Measurements from ENCODE around the gene ASCL1.

The ASCL1 gene

DNA sequence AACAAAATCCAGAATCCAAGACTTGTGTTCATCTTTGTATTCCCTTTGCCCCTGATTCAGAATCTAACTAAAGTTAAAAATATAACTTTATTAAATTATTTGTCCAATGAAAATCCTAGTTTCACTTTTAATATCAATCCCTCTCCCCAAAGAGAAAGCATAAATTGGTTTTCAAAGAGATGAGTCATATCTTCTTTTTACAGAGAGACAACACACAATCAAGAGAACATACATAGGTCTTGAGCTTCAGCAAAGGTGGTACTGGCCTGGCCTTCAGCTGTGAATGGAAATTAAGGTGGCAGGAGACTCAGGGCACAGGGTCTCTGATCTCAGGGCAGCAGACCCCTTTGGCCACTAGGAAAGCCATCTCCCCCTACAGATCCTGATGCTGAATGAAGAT is 4.3 kb upstream of the ASCL1 start:
- DNase-seq, result peak; percentile 39

DNA sequence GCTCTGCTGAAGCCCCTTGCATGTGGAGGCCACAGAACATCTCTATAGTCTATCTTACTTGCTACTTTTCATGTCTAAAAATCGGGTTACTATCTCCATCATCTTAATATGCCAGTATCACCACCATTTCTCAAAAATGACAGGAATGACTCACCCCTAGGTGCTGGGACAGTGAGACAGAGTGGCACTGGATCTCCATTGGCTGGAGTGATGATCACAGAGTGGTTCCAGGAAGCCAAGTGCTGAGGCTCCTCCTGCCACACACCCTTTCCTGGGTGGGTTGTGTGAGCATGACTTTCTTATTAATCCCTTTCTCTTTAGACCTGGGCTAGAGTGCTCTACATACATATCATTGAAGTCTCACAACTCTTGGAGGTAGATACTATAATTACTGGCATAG is 3.3 kb upstream of the ASCL1 start:
- peak; percentile 76 for DNase-seq

DNA sequence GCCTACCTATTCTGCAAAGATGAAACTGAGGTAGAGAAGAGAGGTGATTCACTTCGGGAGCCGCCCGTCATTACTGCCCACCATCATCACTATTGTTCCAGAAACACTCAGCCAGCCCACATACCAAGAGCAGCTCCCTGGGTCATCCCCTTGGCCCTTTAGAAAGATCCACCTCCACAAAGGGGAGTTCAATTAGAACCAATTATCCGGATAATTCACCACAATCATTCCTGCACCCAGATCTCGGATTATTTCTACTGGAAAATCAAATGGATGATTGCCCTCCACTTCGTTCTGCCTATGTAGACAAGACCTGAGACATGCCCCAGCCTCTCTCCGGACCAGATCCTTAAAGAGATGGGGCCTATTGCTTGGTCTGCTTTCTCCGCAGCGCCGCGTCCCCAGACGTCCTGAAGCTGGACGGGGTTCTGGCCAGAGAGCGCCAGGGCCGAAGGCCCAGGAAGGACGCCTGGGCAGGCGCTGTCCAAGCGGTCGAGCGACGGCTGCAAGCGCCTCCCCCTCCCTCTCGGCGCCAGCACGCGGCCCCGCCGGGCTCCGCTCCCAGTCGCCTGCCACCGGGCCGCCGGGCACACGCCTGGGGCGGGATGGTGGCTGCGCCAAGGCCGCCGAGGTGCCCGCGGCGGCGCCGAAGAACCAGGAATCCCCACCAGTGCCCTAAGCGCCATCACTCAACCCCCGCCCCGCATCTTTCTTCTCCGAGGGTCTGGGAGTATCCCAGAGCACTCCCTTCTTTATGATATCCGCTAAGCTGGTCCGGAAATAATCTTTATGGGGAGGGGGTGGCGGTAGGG is 1.3 kb upstream of the ASCL1 start:
- no peak for DNase-seq

DNA sequence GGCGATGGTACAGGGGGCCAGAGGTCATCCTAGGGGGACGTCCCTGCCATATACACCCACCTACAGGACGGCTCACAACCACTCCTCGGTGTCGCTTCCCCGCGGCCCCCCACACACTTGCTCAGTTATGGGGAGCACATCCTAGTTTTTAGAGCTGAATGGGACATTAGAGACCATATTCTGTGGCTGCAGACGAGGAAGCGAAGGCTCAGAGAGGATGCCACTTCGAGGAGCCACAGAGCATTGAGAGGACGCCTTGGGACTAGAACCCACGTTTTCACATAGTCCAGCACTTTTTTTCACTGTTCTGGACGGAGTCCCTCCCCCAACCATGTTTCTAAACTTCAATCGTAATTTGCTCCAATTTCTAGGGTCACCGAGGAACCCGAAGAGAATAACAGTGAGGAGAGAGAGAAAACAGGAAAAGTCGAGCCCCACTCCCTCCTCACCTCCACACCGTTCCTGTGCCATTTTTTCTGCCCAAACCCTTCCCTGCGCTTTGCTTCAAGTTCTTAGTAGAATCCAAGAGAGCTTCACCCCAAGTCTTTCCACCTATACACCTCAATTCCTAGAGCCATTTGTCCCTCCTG is 641 bp upstream of the ASCL1 start:
- DNase-seq, result no peak

DNA sequence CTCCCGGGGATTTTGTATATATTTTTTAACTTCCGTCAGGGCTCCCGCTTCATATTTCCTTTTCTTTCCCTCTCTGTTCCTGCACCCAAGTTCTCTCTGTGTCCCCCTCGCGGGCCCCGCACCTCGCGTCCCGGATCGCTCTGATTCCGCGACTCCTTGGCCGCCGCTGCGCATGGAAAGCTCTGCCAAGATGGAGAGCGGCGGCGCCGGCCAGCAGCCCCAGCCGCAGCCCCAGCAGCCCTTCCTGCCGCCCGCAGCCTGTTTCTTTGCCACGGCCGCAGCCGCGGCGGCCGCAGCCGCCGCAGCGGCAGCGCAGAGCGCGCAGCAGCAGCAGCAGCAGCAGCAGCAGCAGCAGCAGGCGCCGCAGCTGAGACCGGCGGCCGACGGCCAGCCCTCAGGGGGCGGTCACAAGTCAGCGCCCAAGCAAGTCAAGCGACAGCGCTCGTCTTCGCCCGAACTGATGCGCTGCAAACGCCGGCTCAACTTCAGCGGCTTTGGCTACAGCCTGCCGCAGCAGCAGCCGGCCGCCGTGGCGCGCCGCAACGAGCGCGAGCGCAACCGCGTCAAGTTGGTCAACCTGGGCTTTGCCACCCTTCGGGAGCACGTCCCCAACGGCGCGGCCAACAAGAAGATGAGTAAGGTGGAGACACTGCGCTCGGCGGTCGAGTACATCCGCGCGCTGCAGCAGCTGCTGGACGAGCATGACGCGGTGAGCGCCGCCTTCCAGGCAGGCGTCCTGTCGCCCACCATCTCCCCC is 777 bp downstream of the ASCL1 start:
- peak; percentile 38 for DNase-seq

DNA sequence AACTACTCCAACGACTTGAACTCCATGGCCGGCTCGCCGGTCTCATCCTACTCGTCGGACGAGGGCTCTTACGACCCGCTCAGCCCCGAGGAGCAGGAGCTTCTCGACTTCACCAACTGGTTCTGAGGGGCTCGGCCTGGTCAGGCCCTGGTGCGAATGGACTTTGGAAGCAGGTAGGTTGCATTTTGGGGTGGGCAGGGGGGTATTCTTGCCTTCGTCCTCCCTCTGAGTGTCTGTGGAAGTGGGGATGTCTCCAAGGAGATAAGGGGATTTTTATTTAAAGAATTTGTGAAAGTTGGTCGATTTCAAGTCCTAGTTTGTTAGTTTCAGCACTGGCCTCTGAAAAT is 1.3 kb downstream of the ASCL1 start:
- no peak for DNase-seq

DNA sequence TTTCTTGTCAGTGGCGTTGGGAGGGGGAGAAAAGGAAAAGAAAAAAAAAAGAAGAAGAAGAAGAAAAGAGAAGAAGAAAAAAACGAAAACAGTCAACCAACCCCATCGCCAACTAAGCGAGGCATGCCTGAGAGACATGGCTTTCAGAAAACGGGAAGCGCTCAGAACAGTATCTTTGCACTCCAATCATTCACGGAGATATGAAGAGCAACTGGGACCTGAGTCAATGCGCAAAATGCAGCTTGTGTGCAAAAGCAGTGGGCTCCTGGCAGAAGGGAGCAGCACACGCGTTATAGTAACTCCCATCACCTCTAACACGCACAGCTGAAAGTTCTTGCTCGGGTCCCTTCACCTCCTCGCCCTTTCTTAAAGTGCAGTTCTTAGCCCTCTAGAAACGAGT is 1.9 kb downstream of the ASCL1 start:
- DNase-seq, result no peak

DNA sequence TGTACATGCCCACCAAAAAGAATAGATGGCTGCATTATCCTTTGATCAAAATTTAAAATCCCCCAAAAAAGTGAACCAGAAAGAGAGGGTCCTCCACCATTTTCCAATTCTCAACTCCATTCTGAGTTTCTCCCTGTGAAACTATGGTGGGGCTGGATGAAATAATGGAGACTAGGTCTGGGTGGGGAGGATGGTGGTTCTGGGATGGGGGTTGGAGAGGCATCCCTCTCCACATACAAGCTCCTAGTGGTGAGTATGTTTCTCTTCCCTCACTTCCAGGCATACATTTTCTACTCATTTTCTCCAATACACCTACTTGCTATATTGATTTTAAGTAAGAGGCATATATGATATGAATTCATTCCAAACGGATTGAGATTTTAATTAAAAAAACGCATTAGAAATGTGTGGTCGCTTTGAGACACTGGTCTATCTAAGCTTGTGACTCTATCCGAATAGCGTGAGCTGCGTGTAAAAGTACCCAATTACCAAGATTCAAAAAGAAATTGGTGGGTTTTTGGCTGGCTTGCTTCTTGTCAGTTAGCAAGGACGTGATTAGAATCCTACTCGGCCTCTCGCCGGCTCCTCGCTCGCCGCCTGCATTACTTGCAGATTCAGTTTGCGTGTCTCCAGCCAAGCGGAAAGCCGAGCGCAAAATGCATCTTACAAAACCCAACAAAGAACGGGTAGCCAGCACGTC is 3.4 kb downstream of the ASCL1 start:
- no peak for DNase-seq

DNA sequence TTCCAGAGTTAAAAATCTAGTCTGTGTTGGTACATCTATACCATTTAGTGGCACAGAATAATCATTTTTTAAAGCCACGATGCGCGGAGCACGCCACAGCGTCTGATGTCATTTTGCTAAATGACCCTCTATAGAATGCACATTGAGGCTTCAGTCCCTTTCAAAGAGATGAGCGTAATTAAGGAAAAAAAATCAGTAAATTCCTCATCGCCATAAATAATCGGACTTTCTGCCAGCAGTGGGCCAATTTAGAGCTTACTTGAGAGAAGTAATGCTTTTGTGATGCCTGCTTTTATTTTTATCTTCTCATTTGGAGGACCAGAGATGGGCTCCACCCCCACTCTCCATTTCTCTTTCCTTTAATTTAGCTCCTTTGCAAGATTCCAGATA is 4.0 kb downstream of the ASCL1 start:
- no peak for DNase-seq

DNA sequence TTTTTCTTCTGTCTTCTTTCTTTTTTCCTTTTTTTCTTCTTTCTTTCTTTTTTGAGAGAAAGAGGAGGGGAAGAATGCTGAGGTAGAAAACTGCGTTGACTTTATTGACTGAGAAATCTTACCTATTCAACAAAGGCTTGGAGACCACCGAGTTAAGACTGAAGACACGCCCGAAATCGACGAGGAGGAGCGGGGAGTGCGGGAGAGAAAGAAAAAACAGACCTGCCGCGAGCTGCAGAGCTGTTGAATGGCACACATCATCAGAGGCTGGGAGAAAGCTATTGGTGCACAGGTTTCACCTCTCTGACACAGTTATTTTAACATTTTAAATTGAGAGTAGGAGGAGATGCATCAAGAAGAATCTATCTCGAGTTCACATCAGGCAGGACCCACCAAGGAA is 5.1 kb downstream of the ASCL1 start:
- DNase-seq, result no peak

DNA sequence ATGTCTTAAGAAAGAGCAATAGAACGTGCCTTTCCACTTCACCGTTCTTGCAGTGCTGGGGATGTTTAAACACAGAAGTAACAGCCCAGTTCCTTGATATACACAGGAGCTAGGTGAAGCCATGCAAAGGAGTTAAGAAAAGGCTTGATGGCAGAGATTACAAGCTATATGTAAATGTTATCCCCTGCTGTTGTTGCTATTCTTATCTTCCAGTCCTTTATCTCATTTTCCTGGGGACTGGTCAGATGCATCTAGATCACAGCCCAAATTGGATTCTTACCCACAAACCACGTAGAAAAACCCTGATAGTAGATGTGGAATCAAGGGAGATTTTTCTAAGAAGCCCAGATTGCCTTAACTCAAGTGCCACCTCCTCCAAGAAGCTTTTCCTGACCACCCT is 5.5 kb downstream of the ASCL1 start:
- no peak for DNase-seq

DNA sequence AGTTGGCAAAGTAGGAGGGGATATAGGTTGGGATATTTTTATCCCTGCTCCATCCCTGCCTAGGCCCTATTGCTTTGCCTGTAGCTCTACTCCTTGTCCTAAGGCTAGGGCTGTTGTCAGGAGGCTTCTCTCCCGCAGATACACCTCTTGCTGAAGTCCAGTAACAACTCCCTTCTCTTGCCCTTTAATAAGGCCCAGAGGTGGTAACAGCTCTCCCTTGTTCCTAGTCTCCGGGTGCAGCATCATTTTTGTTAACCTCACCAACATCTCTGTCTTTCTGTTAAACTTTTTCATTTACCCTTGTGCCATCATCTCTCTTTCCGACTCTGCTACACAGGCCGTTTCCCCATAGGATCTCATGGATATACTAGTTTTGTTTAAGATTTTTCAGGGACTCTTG is 6.3 kb downstream of the ASCL1 start:
- DNase-seq, result no peak

DNA sequence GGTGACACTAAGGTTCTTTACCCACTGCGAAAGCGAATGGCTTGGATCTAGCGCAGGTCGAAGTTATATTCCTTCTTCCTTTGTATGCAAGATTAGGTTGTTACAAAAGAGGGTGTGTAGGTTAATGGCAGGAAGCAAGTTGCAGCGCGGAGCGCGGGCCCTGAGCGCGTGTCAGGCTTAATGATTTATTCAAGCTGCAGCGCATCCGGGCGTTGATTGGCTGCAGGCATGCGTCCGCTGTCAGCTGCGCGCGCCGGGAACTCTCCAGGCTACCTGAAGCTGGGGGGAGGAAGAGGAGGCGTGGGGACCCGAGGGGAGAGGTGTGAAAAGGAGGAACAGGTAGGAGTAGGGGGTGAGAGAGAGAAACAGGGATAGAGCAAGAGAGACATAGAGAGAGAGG is 7.4 kb downstream of the ASCL1 start:
- DNase-seq, result no peak

DNA sequence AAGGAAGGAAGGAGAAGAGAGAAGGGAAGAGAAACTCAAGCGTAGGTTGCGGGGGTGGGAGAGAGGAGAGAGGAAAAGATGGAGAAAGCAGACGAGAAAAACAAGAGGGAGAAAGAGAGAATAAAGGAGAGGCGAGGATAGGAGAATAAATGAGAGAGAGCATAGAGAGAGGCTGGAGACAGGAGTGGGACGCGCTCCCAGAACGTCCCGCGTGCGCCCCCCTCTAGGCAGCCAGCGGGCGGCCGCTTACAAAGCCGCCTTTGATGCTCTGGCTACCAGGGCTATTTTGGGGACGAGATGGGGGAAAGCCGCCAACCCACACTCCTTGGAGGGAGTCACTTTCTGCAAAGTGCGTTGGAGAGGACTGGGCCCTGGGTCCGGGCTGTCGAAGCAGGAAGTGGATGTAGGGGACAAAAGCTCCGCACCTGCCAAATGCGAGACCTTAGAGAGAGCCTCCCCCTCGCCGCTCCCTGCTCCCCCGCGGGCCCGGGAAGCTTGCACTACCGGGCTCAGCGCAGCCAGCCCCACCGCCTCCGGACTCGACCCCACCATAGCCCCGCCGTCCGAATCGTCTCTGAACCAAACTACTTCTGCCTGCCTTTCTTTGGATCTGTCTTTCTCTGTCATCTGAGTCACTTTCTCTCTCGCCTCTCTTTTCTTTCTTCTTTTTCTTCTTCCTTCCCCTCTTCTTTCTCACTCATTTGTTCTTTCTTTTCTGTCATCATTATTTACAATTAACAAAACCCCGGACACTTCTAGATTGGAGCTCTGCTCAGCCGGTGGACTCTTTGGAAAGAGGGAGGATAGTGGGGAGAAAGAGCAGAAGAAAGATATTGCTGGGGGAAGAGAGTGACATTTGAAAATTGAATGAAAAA is 8.0 kb downstream of the ASCL1 start:
- DNase-seq, result no peak

DNA sequence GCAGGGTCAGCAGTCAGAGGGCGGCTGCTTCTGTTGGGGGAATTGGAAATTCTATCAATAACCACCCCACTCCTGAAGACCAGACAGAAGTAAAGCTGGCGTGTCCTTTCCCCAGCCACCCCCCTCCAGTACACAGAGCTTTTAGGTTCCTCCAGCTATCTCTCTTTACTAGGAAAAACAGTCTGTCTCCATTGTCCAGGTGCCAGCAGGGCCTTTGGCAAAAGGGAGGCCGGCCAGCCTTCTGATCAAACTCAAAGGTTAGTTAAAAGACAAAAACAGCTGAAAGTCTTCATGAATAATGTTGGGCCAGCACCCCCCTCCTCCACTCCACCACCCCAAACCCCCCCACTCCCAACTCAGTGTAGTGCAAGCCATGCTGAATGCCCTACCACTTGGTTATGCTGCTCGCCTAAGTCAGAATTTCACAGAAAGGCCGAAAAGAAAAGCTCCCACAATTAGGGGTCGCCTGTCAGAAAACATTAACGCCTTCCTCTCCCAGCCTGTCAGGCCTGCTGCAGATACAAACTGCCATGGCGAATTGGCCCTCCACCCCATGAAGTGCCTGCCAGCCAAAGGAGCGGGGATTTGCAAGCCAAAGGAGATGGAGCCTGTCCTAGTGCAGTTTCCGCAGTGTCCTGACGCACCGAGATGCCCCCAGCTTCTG is 8.9 kb downstream of the ASCL1 start:
- DNase-seq, result no peak

DNA sequence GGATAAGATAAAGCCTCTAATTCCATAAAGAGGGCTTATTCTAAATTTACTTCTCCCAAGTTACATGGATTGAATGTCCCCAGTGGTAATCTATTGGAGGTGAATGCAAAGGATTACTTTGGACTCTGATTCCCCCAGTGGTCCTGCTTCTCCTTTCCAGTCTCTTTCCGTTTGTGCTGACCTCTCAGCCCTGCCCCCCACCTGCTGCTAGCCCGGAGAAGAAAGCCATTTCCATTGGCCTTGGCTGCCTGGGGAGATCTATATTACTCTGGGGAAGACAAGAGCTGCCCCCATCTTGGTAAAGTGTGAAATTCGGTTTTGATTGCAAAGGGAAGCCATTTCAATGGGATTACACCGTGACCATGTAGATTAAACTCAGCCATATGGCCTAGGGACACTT is 13.3 kb downstream of the ASCL1 start:
- no peak for DNase-seq

DNA sequence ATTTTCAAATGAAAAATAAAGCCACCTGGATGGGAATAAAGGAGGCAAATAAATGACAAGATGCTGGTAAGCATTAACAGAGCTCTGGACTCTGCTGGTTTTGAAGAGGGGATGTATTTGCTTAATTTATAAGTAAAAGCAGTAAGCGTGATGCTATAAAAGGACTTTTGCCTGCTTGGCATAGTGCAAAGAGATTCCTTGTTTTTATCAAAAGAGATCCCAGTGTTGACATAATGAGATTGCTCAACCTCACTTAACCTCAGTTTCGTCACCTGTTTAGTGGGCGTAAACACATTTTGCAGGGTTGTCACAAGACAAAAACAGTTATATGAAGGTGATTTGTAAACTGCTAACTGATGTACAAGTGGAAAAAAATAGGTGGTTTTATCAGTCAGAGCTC is 13.8 kb downstream of the ASCL1 start:
- no peak for DNase-seq

DNA sequence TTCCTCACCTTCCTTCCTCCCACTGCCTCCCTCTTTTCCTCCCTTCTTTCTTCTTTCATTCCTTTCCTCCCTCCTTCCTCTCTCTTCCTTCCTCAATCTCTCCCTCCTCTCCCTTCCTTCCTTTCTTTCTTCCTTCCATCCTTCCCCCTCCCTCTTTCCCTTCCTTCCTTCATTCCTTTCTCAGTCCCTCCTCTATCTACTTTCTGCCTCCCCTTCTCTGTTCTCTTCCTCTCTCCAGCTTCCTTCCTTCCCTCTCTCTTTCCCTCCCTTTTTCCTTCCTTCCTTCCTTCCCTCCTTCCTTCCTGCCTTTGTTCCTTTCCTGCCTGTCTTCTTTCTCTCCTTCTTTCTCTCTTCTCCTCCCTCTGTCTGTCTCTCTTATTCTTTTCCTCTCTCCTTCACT is 16.1 kb downstream of the ASCL1 start:
- no peak for DNase-seq

DNA sequence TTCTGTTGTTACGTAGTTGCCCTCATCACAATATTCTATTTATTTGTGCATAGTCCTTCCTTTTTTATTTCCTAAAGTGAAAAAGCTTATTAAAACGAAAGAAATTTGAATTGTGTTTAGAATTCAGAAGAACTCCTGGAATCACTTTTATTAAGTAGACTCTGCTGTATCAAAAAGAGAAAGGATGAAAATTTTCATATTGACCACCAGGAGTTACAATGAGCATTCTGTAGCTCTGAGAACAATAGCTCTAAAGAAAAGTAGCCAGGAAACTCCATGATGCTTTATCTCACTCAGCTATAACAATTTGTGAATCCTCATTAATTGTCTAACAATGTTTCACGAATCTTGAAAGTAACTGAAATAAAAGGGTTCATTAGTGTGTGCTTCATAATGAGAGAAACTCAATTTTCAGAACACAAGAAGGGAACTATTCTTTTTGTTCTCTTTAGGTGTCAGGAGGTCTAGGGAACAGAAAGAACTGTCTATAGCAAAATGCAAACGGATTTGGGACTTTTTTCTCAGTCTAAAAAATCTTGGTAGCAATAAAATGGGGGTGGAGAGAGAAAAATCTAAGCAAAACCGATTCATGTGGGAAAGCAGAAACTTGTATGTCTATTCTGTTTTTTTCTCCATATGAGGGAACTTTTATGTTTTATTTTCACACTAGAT is 19.3 kb downstream of the ASCL1 start:
- DNase-seq, result no peak

DNA sequence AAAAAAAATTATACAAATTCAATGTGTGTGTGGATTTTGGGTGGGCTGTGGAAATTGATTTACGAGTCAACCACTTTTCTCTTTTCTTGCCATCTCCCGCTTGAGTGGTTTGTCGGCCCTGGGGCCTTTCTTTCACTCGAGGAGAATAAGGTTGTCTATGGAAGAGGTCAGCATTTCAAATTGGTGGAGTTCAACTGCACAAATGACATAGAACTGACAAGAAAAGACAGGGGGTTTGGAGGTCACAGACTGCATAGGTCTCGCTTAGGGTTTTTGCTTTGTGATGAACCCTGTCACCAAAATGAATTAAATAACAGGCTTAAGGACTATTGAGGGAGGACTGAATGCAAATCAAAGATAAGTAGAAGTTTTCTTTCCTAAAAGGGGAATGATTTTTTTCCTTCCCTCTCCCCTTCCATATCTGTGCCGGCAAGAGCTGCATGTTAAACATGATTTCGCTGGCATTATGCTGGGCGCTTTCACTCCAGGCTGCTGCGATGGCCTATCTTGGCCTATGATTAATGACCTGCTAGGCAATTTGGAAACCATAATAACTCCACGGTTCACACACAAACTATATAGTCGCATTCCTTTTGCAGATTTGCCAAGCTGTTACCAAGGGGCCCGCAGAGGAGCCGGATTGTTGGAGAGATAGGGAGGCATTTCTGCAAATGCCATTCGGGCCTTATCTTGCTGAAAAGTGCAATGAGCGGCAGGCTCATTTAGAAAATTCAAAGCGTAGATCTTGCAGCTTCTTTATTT is 20.7 kb downstream of the ASCL1 start:
- no peak for DNase-seq

DNA sequence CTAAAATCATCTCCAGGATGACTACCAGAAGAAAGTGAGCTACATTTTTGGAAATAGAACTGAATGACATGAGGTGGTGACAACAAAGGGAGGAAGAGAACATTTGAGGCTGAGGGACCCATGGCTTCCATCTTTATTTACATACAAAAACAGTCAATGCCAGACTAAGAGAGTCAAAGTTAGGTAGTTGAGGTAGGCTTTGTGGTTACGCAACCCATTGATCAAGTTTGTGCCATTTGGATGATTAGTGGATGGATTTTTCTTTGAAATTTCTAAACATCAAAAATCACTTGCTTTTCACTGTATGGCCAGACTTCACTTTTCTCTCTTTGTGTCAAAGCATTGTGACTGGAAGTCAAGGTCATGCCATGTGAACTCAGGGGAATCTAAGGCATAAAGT is 22.9 kb downstream of the ASCL1 start:
- no peak for DNase-seq

Data from activated CD4-positive, alpha-beta T cell treated with anti-CD3 and anti-CD28 coated beads, Interleukin-2, amount 50 U/mL, for 16 hours (primary cell).